Thymus (tissue), 11 donors: ENCODE measurements around the gene SFMBT2. TPM values are rescaled to one million over a fixed set of nuclear protein-coding genes. Genes with fewer than 3 reads are reported as not detected.

Experiments used
- DNase-seq, 9 donors: peaks; one replicate each; pipeline ENCODE4 v3.0.0-alpha.2; 2013; ENCODE audit warnings: low spot score in 9 of 9, low read depth in 6 of 9, missing footprints in 1 of 9
- H3K27ac ChIP-seq, 2 donors: one replicate each; pipeline ENCODE4 v1.5.1; 2013; ENCODE audit warnings: control low read depth in 1 of 2, low read depth in 1 of 2, low read length in 1 of 2, mild to moderate bottlenecking in 1 of 2, moderate library complexity in 1 of 2
- H3K27me3 ChIP-seq, 2 donors: one replicate each; pipeline ENCODE4 v1.5.1; 2013; ENCODE audit warnings: low read length in 1 of 2; ENCODE audit not compliant: control insufficient read depth in 2 of 2, insufficient read depth in 1 of 2
- H3K36me3 ChIP-seq, 2 donors: one replicate each; pipeline ENCODE4 v1.5.1; 2013; ENCODE audit warnings: low read length in 1 of 2, mild to moderate bottlenecking in 1 of 2, moderate library complexity in 1 of 2; ENCODE audit not compliant: control insufficient read depth in 2 of 2, insufficient read depth in 2 of 2
- H3K4me1 ChIP-seq, 2 donors: one replicate each; pipeline ENCODE4 v1.5.1; 2013; ENCODE audit warnings: low read length in 2 of 2; ENCODE audit not compliant: control insufficient read depth in 2 of 2, insufficient read depth in 2 of 2
- H3K4me3 ChIP-seq, 2 donors: one replicate each; pipeline ENCODE4 v1.5.1; 2013; ENCODE audit warnings: low read length in 2 of 2, control low read depth in 1 of 2, mild to moderate bottlenecking in 1 of 2
- H3K9me3 ChIP-seq, 2 donors: one replicate each; pipeline ENCODE4 v1.5.1; 2013; ENCODE audit warnings: low read length in 1 of 2, mild to moderate bottlenecking in 1 of 2; ENCODE audit not compliant: control insufficient read depth in 2 of 2, insufficient read depth in 1 of 2
- WGBS: extraction: QIAGEN DNeasy Blood & Tissue Kit; methylation state at CpG from one replicate; pipeline ENCODE4 v1.1.7; 2013; 5-methylcytosine and 5-hydroxymethylcytosine counted together
- polyA plus RNA-seq: library from polyadenylated mRNA; stranded (reverse); fragments of 200-250 nt; gene quantifications from one replicate; pipeline ENCODE4 v1.2.3, GENCODE V29; 2013
- total RNA-seq: library from RNA; stranded (reverse); fragments of 120-200 nt; gene quantifications from one replicate; pipeline ENCODE4 v1.2.4, GENCODE V29; 2013
- donor health status: healthy.

SFMBT2 gene
- total and polyA plus RNA-seq, 2 donors = 8.8 to 9.7 TPM

GRCh38 chr10:7111561-7111960 is 299.3 kb downstream of the SFMBT2 start:
- no peaks in the 10 kb centered on the region for H3K4me1 ChIP-seq
- no peak for DNase-seq
- no peak overlapping the region for H3K27ac ChIP-seq
- no peaks in the 10 kb centered on the region for H3K27me3 ChIP-seq
- 98% methylated on average over 3 of the region's 3 CpGs for WGBS
- no peaks in the 10 kb centered on the region for H3K9me3 ChIP-seq
- no peaks in the 10 kb centered on the region for H3K36me3 ChIP-seq
- no peak overlapping the region for H3K4me3 ChIP-seq

- Histone ChIP-seq H3K27me3 (no peaks in the 10 kb centered on the region), H3K4me1 (no peaks in the 10 kb centered on the region), H3K36me3 (no peaks in the 10 kb centered on the region), H3K4me3 (no peak overlapping the region), H3K27ac (no peak overlapping the region), H3K9me3 (no peaks in the 10 kb centered on the region)
- no peak for DNase-seq
- WGBS = 99% methylated on average over 3 of the region's 3 CpGs
Observed at GRCh38 chr10:7111089-7111488, 299.7 kb downstream of the SFMBT2 start.
